ENCODE measurements around the gene HAO2. TPM values are rescaled to one million over a fixed set of nuclear protein-coding genes. Genes with fewer than 3 reads are reported as not detected.

HAO2 gene
- total RNA-seq, 1 experiment from 2014 or later: 0.13 TPM

- H3K79me1 ChIP-seq (ENCODE audit: insufficient read depth, low read depth, low read length, poor library complexity, severe bottlenecking): no peaks in the 10 kb centered on the region
- no peak overlapping the region for H3K4ac ChIP-seq (ENCODE audit: low read depth, low read length)
- peaks cover 9 to 15% of the 10 kb centered on the region in 2 experiments for H3K4me1 Mint-ChIP-seq
- no peak overlapping the region for H3K23ac ChIP-seq (ENCODE audit: insufficient read length, low read depth, low read length)
- H3K27ac ChIP-seq (ENCODE audit: insufficient read length, low read depth, low read length): no peak overlapping the region
- no peak overlapping the region for H4K8ac ChIP-seq (replicated peaks; ENCODE audit: insufficient read length, low read depth, low read length)
- H3K36me3 Mint-ChIP-seq (ENCODE audit: insufficient read depth in 1 of 3, low read depth in 3 of 3): no peaks in the 10 kb centered on the region
- H3K27me3 ChIP-seq (ENCODE audit: insufficient read depth, low read length): no peaks in the 10 kb centered on the region
- H3K9me3 Mint-ChIP-seq: peaks cover 0 to 7% of the 10 kb centered on the region in 2 experiments
- H3K4me1 ChIP-seq (ENCODE audit: insufficient read depth, low read length): no peaks in the 10 kb centered on the region; the same call in 1 of the 2 replicates
- H3K9me3 ChIP-seq (ENCODE audit: control insufficient read depth, low read depth, low read length): no peaks in the 10 kb centered on the region
- H3K18ac ChIP-seq (ENCODE audit: insufficient read length, low read depth, low read length): no peak overlapping the region
- no peaks in the 10 kb centered on the region for H4K20me1 ChIP-seq (ENCODE audit: control insufficient read depth, insufficient read depth, insufficient read length)
- no peak overlapping the region for H2AK5ac ChIP-seq (ENCODE audit: insufficient read length, low read length)
- H4K5ac ChIP-seq (ENCODE audit: insufficient read length, low read depth, low read length): no peak overlapping the region
- H4K91ac ChIP-seq (ENCODE audit: insufficient read length, low read depth, low read length): no peak overlapping the region
- no peak overlapping the region for H2BK20ac ChIP-seq (ENCODE audit: low read depth, low read length, poor library complexity, severe bottlenecking)
- H3K9ac ChIP-seq (ENCODE audit: extremely low read depth, insufficient read length, low read length): no peak overlapping the region
- H2BK15ac ChIP-seq (ENCODE audit: low read depth, low read length): no peak overlapping the region
- no peaks in the 10 kb centered on the region; the same call in 1 of the 2 replicates for H3K27me3 Mint-ChIP-seq (ENCODE audit: low read depth)
- no peak overlapping the region for H3K4me2 ChIP-seq (ENCODE audit: insufficient read depth, insufficient read length, low read length)
- no peak overlapping the region for H3K14ac ChIP-seq (ENCODE audit: insufficient read depth, low read length)
- no peak overlapping the region for H3K27ac Mint-ChIP-seq
- no peak overlapping the region for H2BK120ac ChIP-seq (ENCODE audit: low read depth, low read length, poor library complexity, severe bottlenecking)
- no peak for TF ChIP-seq CTCF (conservative IDR thresholded peaks at IDR 0.05)
- no peak overlapping the region for H2BK5ac ChIP-seq (ENCODE audit: insufficient read length, low read length)
- H3K23me2 ChIP-seq (ENCODE audit: insufficient read length, low read depth, low read length, poor library complexity, severe bottlenecking): no peaks in the 10 kb centered on the region
- no peaks in the 10 kb centered on the region for H3K79me2 ChIP-seq (ENCODE audit: insufficient read depth, low read length)
- H3K4me3 Mint-ChIP-seq: no peak overlapping the region
- no peak for DNase-seq
- no peak overlapping the region for H2BK12ac ChIP-seq (ENCODE audit: insufficient read length, low read depth, low read length)
- no peak overlapping the region for H3K56ac ChIP-seq (ENCODE audit: insufficient read length, low read depth, low read length)
- H3T11ph ChIP-seq (ENCODE audit: low read length): no peak overlapping the region
- no CpG with 5 or more reads among the region's 4 CpGs for WGBS (ENCODE audit: extremely low coverage, insufficient read length, low lambda C conversion rate)
- H2AFZ ChIP-seq (ENCODE audit: low read length): no peak overlapping the region
These were observed 5.8 kb downstream of the HAO2 start for GRCh38 chr1:119374208-119374874.
